Heart left ventricle (tissue), 11 donors: ENCODE results near the gene RPA3. TPM values are rescaled to one million over a fixed set of nuclear protein-coding genes. Genes with fewer than 3 reads are reported as not detected.

Experiments
- polyA plus RNA-seq, 2 donors: library from polyadenylated mRNA; stranded (reverse); fragments of 200-250 nt; gene quantifications; one replicate each; pipeline ENCODE4 v1.2.3, GENCODE V29; 2013
- total RNA-seq, 9 donors: library from RNA; depleted of rRNA in 2 of 9; stranded (reverse); fragments of >200 nt in 2 of 9; fragmentation: NEBNext Ultra II Directional in 3 of 9; extraction: Animal tissue kit (Norgen Biotek cat#: 25700) in 3 of 9; gene quantifications; one replicate each; pipeline versions ENCODE4 v1.1.0 to v1.2.4, GENCODE V29; 2016 to 2023
- donor health status: ischemic (EF 13 %, LVEDD 7.1; RV severe dilation, severe dysfunction).
- donor health status: healthy with polysubstance abuse.
- donor health status: DM: no; HTN: yes; CAD: no.
- donor health status: DM: no; HTN: no; CAD: no.
- donor health status: ischemic (EF 25% LVEDD 5.7; RV mildly dilated, moderate dysfunction).
- donor health status: healthy.
- donor health status: DM: yes; HTN: yes; CAD: no.
- donor health status: PGD.
- donor health status: nonischemic (EF 23%, LVEDD 6.1; RV moderate dilation, normal function).

Gene RPA3
- total and polyA plus RNA-seq, 11 donors = 19.4 to 30.9 (median 26.2) TPM

Other genes with a start within 250 kb of the RPA3 start
- gene COL28A1, start 182.7 kb downstream of the RPA3 start, total RNA-seq = 1 to 10 TPM in 5 of 9 donors, under 1 TPM in 4; 0.29 to 4.4 (median 1.2) TPM
- gene COL28A1, start 182.7 kb downstream of the RPA3 start, polyA plus RNA-seq = 1 to 10 TPM in 1 of 2 donors, under 1 TPM in 1; 0.28 to 1.3 TPM
- 10 to 100 TPM; 21.0 to 30.8 (median 22.3) TPM for gene MIOS, start 151.7 kb downstream of the RPA3 start, total RNA-seq
- gene MIOS, start 151.7 kb downstream of the RPA3 start, polyA plus RNA-seq = 10 to 100 TPM in 1 of 2 donors, 1 to 10 TPM in 1; 5.7 to 28.8 TPM
- 10 to 100 TPM; 10.1 to 19.7 (median 15.6) TPM for gene UMAD1, start 77.9 kb downstream of the RPA3 start, total RNA-seq
- gene UMAD1, start 77.9 kb downstream of the RPA3 start, polyA plus RNA-seq = 10 to 100 TPM in 1 of 2 donors, 1 to 10 TPM in 1; 3.5 to 12.0 TPM